ENCODE results near the gene COL18A1.

The COL18A1 gene

DNA sequence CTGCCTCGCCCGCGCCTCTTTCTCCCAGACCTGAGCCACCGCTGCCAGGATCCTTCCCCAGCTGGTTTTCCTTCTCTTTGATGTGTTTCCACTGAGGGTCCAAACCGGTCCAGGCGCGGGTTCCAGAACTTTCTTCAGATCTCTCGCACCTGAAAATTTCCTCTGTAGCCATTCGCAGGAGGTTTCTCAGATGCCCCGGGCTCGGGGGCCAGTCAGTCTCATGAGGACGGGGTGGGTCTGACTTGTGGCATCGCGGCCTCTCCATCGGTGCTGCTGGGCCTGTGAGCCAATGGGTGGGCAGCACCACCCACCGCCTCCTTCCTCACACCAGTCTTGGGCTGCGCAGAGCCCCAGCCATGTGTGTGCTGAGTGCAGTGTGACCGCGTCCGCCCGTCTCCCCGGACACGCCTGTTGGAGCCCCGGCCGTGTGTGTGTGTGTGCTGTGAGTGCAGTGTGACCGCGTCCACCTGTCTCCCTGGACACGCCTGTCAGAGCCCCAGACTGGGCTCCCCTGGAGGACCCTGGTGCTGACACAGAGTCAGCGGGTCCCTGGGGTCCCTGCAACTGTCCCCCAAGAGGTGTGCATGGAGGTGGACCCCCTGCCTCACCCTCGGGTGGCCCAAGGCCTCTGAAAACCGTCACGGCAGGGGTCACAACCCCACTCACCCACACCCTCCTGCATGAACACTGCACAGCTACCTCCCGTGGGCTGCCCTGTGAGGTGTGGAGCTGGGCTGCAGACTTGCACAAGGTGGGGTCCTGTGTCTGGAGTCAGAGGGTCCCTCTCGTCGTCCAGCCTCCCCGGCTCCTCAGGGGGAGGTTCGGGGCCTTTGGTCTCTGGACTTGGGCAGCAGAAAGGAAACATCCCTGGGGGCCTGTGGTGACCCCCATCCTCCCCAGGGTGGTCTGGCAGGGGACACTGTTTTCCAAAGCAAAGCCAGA, 20.2 kb downstream of the COL18A1 start:
- Histone ChIP-seq H3K79me2 (ENCODE audit: low read length) (no peaks in the 10 kb centered on the region), H4K20me1 (ENCODE audit: insufficient read depth, low read length) (no peaks in the 10 kb centered on the region), H3K9ac (ENCODE audit: low read length) (no peak overlapping the region), H3K36me3 (replicated peaks; ENCODE audit: low read depth, low read length) (no peaks in the 10 kb centered on the region), H3K27ac (ENCODE audit: low read length) (no peak overlapping the region), H2AFZ (ENCODE audit: low read depth, low read length) (no peak overlapping the region), H3K4me2 (ENCODE audit: low read length) (no peak overlapping the region), H3K4me1 (ENCODE audit: low read length) (no peaks in the 10 kb centered on the region), H3K9me3 (ENCODE audit: insufficient read depth, low read length) (no peaks in the 10 kb centered on the region), H3K27me3 (ENCODE audit: low read depth, low read length) (no peaks in the 10 kb centered on the region), H3K4me3 (ENCODE audit: low read length) (no peak overlapping the region)
- TF ChIP-seq EZH2phosphoT487 (IDR thresholded peaks at IDR 0.05; ENCODE audit: low read depth) = no peak
- TF ChIP-seq, protein P1, sequence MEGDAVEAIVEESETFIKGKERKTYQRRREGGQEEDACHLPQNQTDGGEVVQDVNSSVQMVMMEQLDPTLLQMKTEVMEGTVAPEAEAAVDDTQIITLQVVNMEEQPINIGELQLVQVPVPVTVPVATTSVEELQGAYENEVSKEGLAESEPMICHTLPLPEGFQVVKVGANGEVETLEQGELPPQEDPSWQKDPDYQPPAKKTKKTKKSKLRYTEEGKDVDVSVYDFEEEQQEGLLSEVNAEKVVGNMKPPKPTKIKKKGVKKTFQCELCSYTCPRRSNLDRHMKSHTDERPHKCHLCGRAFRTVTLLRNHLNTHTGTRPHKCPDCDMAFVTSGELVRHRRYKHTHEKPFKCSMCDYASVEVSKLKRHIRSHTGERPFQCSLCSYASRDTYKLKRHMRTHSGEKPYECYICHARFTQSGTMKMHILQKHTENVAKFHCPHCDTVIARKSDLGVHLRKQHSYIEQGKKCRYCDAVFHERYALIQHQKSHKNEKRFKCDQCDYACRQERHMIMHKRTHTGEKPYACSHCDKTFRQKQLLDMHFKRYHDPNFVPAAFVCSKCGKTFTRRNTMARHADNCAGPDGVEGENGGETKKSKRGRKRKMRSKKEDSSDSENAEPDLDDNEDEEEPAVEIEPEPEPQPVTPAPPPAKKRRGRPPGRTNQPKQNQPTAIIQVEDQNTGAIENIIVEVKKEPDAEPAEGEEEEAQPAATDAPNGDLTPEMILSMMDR (IDR thresholded peaks at IDR 0.05; ENCODE audit: low read depth, low read length) = no peak

- H3K36me3 ChIP-seq (replicated peaks; ENCODE audit: low read depth, low read length) = no peaks in the 10 kb centered on the region
- no peak overlapping the region for H3K9ac ChIP-seq (ENCODE audit: low read length)
- H3K9me3 ChIP-seq (ENCODE audit: insufficient read depth, low read length) = no peaks in the 10 kb centered on the region
- TF ChIP-seq EZH2phosphoT487 (IDR thresholded peaks at IDR 0.05; ENCODE audit: low read depth) = no peak
- TF ChIP-seq, protein P1 (IDR thresholded peaks at IDR 0.05; ENCODE audit: low read depth, low read length) = no peak
- no peaks in the 10 kb centered on the region for H3K79me2 ChIP-seq (ENCODE audit: low read length)
- no peak overlapping the region for H2AFZ ChIP-seq (ENCODE audit: low read depth, low read length)
- H3K27me3 ChIP-seq (ENCODE audit: low read depth, low read length) = no peaks in the 10 kb centered on the region
- no peaks in the 10 kb centered on the region for H4K20me1 ChIP-seq (ENCODE audit: insufficient read depth, low read length)
- no peak overlapping the region for H3K4me3 ChIP-seq (ENCODE audit: low read length)
- H3K27ac ChIP-seq (ENCODE audit: low read length) = no peak overlapping the region
- no peak overlapping the region for H3K4me2 ChIP-seq (ENCODE audit: low read length)
- H3K4me1 ChIP-seq (ENCODE audit: low read length) = no peaks in the 10 kb centered on the region
Observed at GRCh38 chr21:45427331-45428271, 22.6 kb downstream of the COL18A1 start.

DNA sequence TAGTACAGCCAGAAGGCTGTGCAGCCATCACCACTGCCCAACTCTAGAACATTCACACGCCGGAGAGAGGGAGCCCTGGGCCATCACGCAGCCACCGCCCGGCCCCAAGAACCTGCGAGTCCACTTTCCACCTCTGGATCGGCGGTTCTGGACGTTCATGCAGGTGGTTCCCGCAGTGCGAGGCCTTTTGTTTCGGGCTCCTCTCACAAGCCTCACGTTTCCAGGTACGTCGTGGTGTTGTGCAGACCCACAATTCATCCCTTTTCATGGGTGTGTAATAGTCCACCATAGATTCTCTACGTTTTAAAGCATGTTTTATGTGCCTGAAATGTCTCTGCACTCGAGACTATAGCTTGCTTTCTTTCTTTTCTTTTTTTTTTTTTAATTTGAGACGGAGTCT, 23.6 kb downstream of the COL18A1 start:
- H3K4me2 ChIP-seq (ENCODE audit: low read length) = no peak overlapping the region
- no peak overlapping the region for H3K9ac ChIP-seq (ENCODE audit: low read length)
- no peaks in the 10 kb centered on the region for H3K27me3 ChIP-seq (ENCODE audit: low read depth, low read length)
- no peaks in the 10 kb centered on the region for H3K4me1 ChIP-seq (ENCODE audit: low read length)
- no peaks in the 10 kb centered on the region for H3K36me3 ChIP-seq (replicated peaks; ENCODE audit: low read depth, low read length)
- H3K79me2 ChIP-seq (ENCODE audit: low read length) = no peaks in the 10 kb centered on the region
- TF ChIP-seq, protein P1 (IDR thresholded peaks at IDR 0.05; ENCODE audit: low read depth, low read length) = no peak
- no peak for TF ChIP-seq EZH2phosphoT487 (IDR thresholded peaks at IDR 0.05; ENCODE audit: low read depth)
- H4K20me1 ChIP-seq (ENCODE audit: insufficient read depth, low read length) = no peaks in the 10 kb centered on the region
- H3K4me3 ChIP-seq (ENCODE audit: low read length) = no peak overlapping the region
- H3K9me3 ChIP-seq (ENCODE audit: insufficient read depth, low read length) = no peaks in the 10 kb centered on the region
- no peak overlapping the region for H2AFZ ChIP-seq (ENCODE audit: low read depth, low read length)
- no peak overlapping the region for H3K27ac ChIP-seq (ENCODE audit: low read length)

All from OCI-LY3 (cell line).